ENCODE measurements around the gene GPANK1. TPM values are rescaled to one million over a fixed set of nuclear protein-coding genes. Genes with fewer than 3 reads are reported as not detected.

Gene GPANK1
- total and polyA plus RNA-seq, 10 of the 15 experiments (the other 5 are each of a cell fraction or from before 2014, with no cell fraction given), result 11.7 to 36.3 (median 17.5) TPM

DNA sequence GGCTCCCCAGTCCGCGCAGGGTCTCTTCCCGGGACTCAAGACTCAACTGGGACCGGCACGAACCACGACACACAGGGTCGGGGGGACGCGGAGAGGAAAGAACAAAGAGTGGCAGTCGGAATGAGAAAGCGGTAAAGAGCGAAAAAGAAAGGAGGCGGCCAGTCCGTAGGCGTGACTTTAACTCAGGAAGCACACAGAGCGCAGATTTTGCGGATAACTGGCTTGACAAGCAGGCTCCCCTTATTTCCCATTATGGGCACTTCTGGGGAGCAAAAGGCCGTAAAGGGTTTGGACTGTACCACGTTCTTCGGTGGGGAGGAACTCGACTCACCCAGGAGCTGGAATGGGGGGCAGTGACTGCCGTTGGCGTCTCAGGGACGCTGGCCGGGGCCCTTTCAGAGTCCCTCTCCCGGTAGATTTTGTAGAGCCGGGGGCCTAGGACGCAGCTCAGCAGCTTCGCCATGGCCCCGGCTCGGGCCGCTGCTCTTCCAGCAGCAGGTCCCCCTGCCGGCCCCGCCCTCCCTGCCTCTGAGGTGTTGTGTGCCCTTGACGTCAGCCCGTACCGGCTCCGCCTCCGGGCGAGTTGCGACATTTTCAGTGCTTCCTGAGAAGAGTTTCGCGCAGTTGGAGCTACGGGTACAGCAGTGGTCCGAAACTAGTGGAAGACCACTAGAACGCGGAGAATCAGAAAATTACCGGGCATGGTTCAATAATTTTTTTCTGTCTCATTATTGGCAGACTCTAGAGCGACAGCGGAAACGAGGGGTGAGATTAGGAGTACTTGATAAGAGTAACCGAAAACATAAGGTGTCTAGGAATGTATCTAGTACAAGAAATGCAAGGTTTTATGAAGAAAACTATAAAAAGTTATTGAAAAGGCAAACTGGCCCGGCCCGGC is 38.3 kb upstream of the GPANK1 start, which contains the start of gene ABHD16A:
ABHD16A (minus strand) TSS at position 506 of the 898 bp plus-strand sequence; CDS start at position 463, 43 bp downstream.
- peak; percentile 95 for FAIRE-seq
- POLR2A ChIA-PET, result interaction anchor here (0.6 to 3.2 kb wide), 20 partner anchors 8 to 199 kb away, joined by 3 to 23 read pairs (median 3); partner anchors contain the start of genes CLIC1, DDX39B, EHMT2 and GPANK1
- TF ChIP-seq, protein P1, sequence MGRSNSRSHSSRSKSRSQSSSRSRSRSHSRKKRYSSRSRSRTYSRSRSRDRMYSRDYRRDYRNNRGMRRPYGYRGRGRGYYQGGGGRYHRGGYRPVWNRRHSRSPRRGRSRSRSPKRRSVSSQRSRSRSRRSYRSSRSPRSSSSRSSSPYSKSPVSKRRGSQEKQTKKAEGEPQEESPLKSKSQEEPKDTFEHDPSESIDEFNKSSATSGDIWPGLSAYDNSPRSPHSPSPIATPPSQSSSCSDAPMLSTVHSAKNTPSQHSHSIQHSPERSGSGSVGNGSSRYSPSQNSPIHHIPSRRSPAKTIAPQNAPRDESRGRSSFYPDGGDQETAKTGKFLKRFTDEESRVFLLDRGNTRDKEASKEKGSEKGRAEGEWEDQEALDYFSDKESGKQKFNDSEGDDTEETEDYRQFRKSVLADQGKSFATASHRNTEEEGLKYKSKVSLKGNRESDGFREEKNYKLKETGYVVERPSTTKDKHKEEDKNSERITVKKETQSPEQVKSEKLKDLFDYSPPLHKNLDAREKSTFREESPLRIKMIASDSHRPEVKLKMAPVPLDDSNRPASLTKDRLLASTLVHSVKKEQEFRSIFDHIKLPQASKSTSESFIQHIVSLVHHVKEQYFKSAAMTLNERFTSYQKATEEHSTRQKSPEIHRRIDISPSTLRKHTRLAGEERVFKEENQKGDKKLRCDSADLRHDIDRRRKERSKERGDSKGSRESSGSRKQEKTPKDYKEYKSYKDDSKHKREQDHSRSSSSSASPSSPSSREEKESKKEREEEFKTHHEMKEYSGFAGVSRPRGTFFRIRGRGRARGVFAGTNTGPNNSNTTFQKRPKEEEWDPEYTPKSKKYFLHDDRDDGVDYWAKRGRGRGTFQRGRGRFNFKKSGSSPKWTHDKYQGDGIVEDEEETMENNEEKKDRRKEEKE (IDR thresholded peaks at IDR 0.05), result peak; percentile 88
- TF ChIP-seq PML (IDR thresholded peaks at IDR 0.05; ENCODE audit: low read length), result peak; percentile 91
- TF ChIP-seq RBBP5 (conservative IDR thresholded peaks at IDR 0.05), result no peak
- TF ChIP-seq POLR2AphosphoS2 (IDR thresholded peaks at IDR 0.05; ENCODE audit: low read depth, low read length), result peak; percentile 77; the same call in 1 of the 2 replicates
- no peak for TF ChIP-seq PBX3 (IDR thresholded peaks at IDR 0.05; ENCODE audit: insufficient replicate concordance, low read depth, low read length)
- TF ChIP-seq BCL3 (IDR thresholded peaks at IDR 0.05; ENCODE audit: borderline replicate concordance, insufficient read depth, low read depth, low read length, poor library complexity, severe bottlenecking), result no peak
- TF ChIP-seq ATF2 (IDR thresholded peaks at IDR 0.05; ENCODE audit: low read length), result no peak
- peak; percentile 92 for TF ChIP-seq CREM (IDR thresholded peaks at IDR 0.05; ENCODE audit: low read depth)
- no peak for TF ChIP-seq CHD4 (IDR thresholded peaks at IDR 0.05)
- no peak for TF ChIP-seq BMI1 (IDR thresholded peaks at IDR 0.05; ENCODE audit: borderline replicate concordance)
- TF ChIP-seq, protein P2, sequence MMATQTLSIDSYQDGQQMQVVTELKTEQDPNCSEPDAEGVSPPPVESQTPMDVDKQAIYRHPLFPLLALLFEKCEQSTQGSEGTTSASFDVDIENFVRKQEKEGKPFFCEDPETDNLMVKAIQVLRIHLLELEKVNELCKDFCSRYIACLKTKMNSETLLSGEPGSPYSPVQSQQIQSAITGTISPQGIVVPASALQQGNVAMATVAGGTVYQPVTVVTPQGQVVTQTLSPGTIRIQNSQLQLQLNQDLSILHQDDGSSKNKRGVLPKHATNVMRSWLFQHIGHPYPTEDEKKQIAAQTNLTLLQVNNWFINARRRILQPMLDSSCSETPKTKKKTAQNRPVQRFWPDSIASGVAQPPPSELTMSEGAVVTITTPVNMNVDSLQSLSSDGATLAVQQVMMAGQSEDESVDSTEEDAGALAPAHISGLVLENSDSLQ (IDR thresholded peaks at IDR 0.05), result peak; percentile 55
- TF ChIP-seq LARP7 (IDR thresholded peaks at IDR 0.05), result 0 out of 2 replicates have a peak, but pooled peaks have one; percentile 56
- TF ChIP-seq GABPA (IDR thresholded peaks at IDR 0.05; ENCODE audit: low read depth), result peak; percentile 23; the same call in 1 of the 2 replicates

More for the DNA sequence above, 38.3 kb upstream of the GPANK1 start, which contains the start of gene ABHD16A:
- Histone ChIP-seq H3K4me3 (peak within 1 kb of the TSS; percentile 96), H3K27me3 (replicated peaks in 1 of 2; ENCODE audit: control insufficient read depth in 2 of 2, insufficient read depth in 2 of 2, low read length in 1 of 2) (no peaks in the 10 kb centered on the region), H3K9me3 (replicated peaks; ENCODE audit: control insufficient read depth, insufficient read depth, low read length) (no peaks in the 10 kb centered on the region), H3K36me3 (ENCODE audit: control insufficient read depth in 2 of 2, insufficient read depth in 2 of 2, low read length in 1 of 2) (peaks cover 0 to 2% of the 10 kb centered on the region in 2 experiments; a peak in 2 of 4 replicates), H3K4me1 (ENCODE audit: control insufficient read depth, insufficient read depth, low read length) (peaks cover 9% of the 10 kb centered on the region; the same call in 1 of the 2 replicates), H3K79me2 (ENCODE audit: control insufficient read depth, insufficient read depth, low read length) (peaks cover 17% of the 10 kb centered on the region), H4K20me1 (ENCODE audit: control insufficient read depth, insufficient read depth) (no peaks in the 10 kb centered on the region), H3K27ac (ENCODE audit: control insufficient read depth, insufficient read depth) (peak within 1 kb of the TSS; percentile 91), H3K9ac (ENCODE audit: control insufficient read depth, insufficient read depth, low read length) (peak within 1 kb of the TSS; percentile 69), H3K4me2 (ENCODE audit: control insufficient read depth, insufficient read depth) (peak within 1 kb of the TSS; percentile 81), H2AFZ (ENCODE audit: control insufficient read depth, low read depth, low read length) (peak within 1 kb of the TSS; percentile 57)
- WGBS (ENCODE audit: insufficient coverage, insufficient replicate concordance, low lambda C conversion rate, missing lambda C conversion rate), result 1% methylated on average over 54 of the region's 54 CpGs
- SMC1A ChIA-PET (ENCODE audit: uncharacterized antibody, unreplicated experiment), result interaction anchor here (0.6 to 3.1 kb wide), 9 partner anchors 26 to 162 kb away, joined by 3 to 18 read pairs (median 3); partner anchors contain the start of genes CLIC1, DDX39B, HSPA1B and LY6G5B
- intact Hi-C loops (cut with micrococcal nuclease; ENCODE audit: unreplicated experiment) (loop anchor here (2.0 kb wide), 1 partner anchor 36 kb away; no protein-coding TSS in a partner anchor), in situ Hi-C loops (cut with MboI) (no loop called here)
- BruUV-seq (replicated peaks), result no TSS peak
- DNase-seq (ENCODE audit: low read depth, low spot score) (peak; percentile 95), ATAC-seq (peak; percentile 96)
- CTCF ChIA-PET, result interaction anchor here (0.5 to 1.6 kb wide), 11 partner anchors 9 to 220 kb away, joined by 3 to 10 read pairs (median 4); partner anchors contain the start of gene MSH5
- RAD21 ChIA-PET (ENCODE audit: unreplicated experiment), result interaction anchor here (0.7 to 1.7 kb wide), 11 partner anchors 28 to 162 kb away, joined by 3 to 8 read pairs (median 4); partner anchors contain the start of genes CLIC1, MSH5 and NEU1

Data from GM12878 (cell line).